ENCODE results near the gene STK11.
A peak's percentile ranks its signal among the peaks of the same experiment; 100 is the strongest.

DNA sequence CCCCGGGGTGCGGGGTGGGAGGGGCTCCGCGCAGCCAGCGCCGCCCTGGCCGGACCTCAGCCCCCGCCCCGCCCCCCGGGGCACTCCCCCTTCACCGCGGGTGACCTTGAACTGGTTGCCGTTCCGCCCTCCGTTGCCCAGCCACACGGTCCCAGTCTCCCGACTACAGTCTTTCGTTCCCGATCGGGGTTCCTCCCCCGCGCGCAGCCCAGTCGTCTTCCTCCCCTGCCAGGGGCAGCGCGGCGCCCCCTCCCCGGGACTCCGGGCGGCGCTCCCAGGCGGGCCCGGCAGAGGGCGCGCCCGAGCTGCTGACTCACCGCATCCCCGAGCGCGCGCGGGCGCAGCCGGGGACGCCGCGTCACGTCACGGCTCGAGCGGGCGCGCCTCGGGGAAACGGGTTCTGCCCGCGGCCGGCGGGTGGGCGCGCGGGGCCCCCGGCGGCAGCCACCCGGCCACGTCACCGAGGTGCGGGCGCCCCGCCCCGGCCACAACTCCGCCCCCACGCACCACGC, 43.3 kb downstream of the STK11 start:
- TF ChIP-seq CTCF (conservative IDR thresholded peaks at IDR 0.05; ENCODE audit: low read length) (peak; percentile 72), EZH2phosphoT487 (IDR thresholded peaks at IDR 0.05; ENCODE audit: borderline replicate concordance) (no peak)

All from Loucy (cell line).